HUDEP-2 (cell line): Measurements from ENCODE around the gene DUS1L.
A peak's percentile ranks its signal among the peaks of the same experiment; 100 is the strongest.

Experiments used
- DNase-seq, 76 experiments: peaks; one replicate each; lab custom pipeline; 2025; ENCODE audit not compliant: unreplicated experiment in 76 of 76; lab: John Stamatoyannopoulos, UW

DUS1L gene

GRCh38 chr17:82029990-82030469, 35.6 kb downstream of the DUS1L start:
- no peak for DNase-seq

- no peak for DNase-seq
These were observed 36.2 kb downstream of the DUS1L start for GRCh38 chr17:82029391-82029790.

GRCh38 chr17:82028966-82029365, 36.6 kb downstream of the DUS1L start:
- no peak for DNase-seq

GRCh38 chr17:82028246-82028645, 37.4 kb downstream of the DUS1L start:
- DNase-seq: no peak

- no peak for DNase-seq
These were observed 40.0 kb downstream of the DUS1L start for GRCh38 chr17:82025401-82026107.

GRCh38 chr17:82024859-82025258, 40.7 kb downstream of the DUS1L start:
- no peak for DNase-seq

- peak in 14 of 76 experiments; percentile 5 to 76 (median 28) for DNase-seq
These were observed 42.0 kb downstream of the DUS1L start for GRCh38 chr17:82023447-82024241.

GRCh38 chr17:82022981-82023446, 42.6 kb downstream of the DUS1L start, which contains the start of gene LRRC45:
TSS of gene LRRC45 (plus strand) at chr17:82023305. CDS start at chr17:82023644, 339 bp downstream.
- peak in 75 of 76 experiments; percentile 86 to 100 (median 99) for DNase-seq

GRCh38 chr17:82022310-82022980, 43.2 kb downstream of the DUS1L start, which contains the start of gene CENPX:
TSS of gene CENPX (minus strand) at chr17:82022878. CDS start at chr17:82022861, 17 bp downstream.
- no peak for DNase-seq

GRCh38 chr17:82021900-82022309, 43.7 kb downstream of the DUS1L start:
- DNase-seq: peak in 11 of 76 experiments; percentile 16 to 40 (median 24)

- peak in 63 of 76 experiments; percentile 6 to 78 (median 47) for DNase-seq
These were observed 44.3 kb downstream of the DUS1L start for GRCh38 chr17:82021107-82021899.

GRCh38 chr17:82020572-82021106, 45.0 kb downstream of the DUS1L start:
- no peak for DNase-seq

- DNase-seq: peak in 63 of 76 experiments; percentile 20 to 73 (median 53)
These were observed 45.7 kb downstream of the DUS1L start for GRCh38 chr17:82019690-82020571.

- DNase-seq: no peak
These were observed 46.5 kb downstream of the DUS1L start for GRCh38 chr17:82018989-82019689.

GRCh38 chr17:82018152-82018988, 47.2 kb downstream of the DUS1L start:
- peak in 1 of 76 experiments; percentile 5 for DNase-seq

- no peak for DNase-seq
These were observed 47.9 kb downstream of the DUS1L start for GRCh38 chr17:82017612-82018151.

GRCh38 chr17:82016875-82017459, 48.6 kb downstream of the DUS1L start:
- no peak for DNase-seq
